HL-60 (cell line): Measurements from ENCODE around the gene EPB41L2.

Experiments
- DNase-seq, 2 experiments: peaks; one replicate each; pipeline ENCODE4 v3.0.0-alpha.2; 2010 to 2020; ENCODE audit warnings: low read depth in 1 of 2, low spot score in 1 of 2
- H3K27ac ChIP-seq: fragments of 250-450 bp; sonication (Bioruptor Pico); replicated peaks from 2 replicates; pipeline ENCODE4 v1.5.1; 2020; ENCODE audit warnings: mild to moderate bottlenecking, moderate library complexity
- H3K27me3 ChIP-seq: fragments of 250-450 bp; sonication (Bioruptor Pico); 2 replicates; pipeline ENCODE4 v1.5.1; 2021; ENCODE audit warnings: mild to moderate bottlenecking, moderate library complexity; ENCODE audit not compliant: insufficient read depth, poor library complexity, severe bottlenecking
- H3K4me3 ChIP-seq: replicated peaks from 2 replicates; pipeline ENCODE4 v1.5.1; 2011; ENCODE audit warnings: mild to moderate bottlenecking, control low read depth, low read length; ENCODE audit not compliant: insufficient read depth
- GABPA ChIP-seq: IDR thresholded peaks from 2 replicates; pipeline ENCODE4 v1.6.1; 2012; ENCODE audit warnings: low read depth
- POLR2AphosphoS5 ChIP-seq: IDR thresholded peaks from 2 replicates; pipeline ENCODE4 v1.6.1; 2012; ENCODE audit warnings: low read depth
- SPI1 ChIP-seq: IDR thresholded peaks from 2 replicates; pipeline ENCODE4 v1.6.1; 2012; ENCODE audit warnings: low read depth, mild to moderate bottlenecking, borderline replicate concordance
- TF ChIP-seq, protein P1 (sequence below): IDR thresholded peaks from 2 replicates; pipeline ENCODE4 v1.6.1; 2012; ENCODE audit warnings: low read depth; ENCODE audit not compliant: insufficient replicate concordance
- TF ChIP-seq, protein P2 (sequence below): IDR thresholded peaks from one replicate; pipeline ENCODE4 v1.5.1; 2011; ENCODE audit warnings: low read length, control low read depth, inconsistent platforms; ENCODE audit not compliant: insufficient read depth

Gene EPB41L2

DNA sequence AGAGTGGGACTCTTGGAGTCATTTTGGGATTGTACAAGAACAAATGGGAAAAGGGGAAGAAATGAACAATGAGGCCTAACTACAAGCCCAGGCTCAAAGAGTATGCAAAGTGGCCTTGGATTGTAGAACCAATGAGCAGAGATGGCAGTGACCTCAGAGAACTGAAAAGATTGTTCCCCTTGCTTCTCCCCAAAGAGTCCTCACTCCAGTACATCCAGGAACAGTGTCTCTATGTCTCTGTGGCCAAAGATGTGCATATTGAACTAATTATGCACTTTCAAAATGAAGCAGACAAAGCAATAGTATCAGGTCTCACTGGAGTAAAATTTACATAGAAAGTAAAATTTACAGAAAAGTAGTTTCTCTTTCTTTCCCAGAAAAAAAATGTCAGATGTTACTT lies 154.9 kb downstream of the EPB41L2 start:
- TF ChIP-seq, protein P1, sequence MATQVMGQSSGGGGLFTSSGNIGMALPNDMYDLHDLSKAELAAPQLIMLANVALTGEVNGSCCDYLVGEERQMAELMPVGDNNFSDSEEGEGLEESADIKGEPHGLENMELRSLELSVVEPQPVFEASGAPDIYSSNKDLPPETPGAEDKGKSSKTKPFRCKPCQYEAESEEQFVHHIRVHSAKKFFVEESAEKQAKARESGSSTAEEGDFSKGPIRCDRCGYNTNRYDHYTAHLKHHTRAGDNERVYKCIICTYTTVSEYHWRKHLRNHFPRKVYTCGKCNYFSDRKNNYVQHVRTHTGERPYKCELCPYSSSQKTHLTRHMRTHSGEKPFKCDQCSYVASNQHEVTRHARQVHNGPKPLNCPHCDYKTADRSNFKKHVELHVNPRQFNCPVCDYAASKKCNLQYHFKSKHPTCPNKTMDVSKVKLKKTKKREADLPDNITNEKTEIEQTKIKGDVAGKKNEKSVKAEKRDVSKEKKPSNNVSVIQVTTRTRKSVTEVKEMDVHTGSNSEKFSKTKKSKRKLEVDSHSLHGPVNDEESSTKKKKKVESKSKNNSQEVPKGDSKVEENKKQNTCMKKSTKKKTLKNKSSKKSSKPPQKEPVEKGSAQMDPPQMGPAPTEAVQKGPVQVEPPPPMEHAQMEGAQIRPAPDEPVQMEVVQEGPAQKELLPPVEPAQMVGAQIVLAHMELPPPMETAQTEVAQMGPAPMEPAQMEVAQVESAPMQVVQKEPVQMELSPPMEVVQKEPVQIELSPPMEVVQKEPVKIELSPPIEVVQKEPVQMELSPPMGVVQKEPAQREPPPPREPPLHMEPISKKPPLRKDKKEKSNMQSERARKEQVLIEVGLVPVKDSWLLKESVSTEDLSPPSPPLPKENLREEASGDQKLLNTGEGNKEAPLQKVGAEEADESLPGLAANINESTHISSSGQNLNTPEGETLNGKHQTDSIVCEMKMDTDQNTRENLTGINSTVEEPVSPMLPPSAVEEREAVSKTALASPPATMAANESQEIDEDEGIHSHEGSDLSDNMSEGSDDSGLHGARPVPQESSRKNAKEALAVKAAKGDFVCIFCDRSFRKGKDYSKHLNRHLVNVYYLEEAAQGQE = no peak
- TF ChIP-seq, protein P2, sequence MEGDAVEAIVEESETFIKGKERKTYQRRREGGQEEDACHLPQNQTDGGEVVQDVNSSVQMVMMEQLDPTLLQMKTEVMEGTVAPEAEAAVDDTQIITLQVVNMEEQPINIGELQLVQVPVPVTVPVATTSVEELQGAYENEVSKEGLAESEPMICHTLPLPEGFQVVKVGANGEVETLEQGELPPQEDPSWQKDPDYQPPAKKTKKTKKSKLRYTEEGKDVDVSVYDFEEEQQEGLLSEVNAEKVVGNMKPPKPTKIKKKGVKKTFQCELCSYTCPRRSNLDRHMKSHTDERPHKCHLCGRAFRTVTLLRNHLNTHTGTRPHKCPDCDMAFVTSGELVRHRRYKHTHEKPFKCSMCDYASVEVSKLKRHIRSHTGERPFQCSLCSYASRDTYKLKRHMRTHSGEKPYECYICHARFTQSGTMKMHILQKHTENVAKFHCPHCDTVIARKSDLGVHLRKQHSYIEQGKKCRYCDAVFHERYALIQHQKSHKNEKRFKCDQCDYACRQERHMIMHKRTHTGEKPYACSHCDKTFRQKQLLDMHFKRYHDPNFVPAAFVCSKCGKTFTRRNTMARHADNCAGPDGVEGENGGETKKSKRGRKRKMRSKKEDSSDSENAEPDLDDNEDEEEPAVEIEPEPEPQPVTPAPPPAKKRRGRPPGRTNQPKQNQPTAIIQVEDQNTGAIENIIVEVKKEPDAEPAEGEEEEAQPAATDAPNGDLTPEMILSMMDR = no peak
- TF ChIP-seq GABPA = no peak
- no peak for TF ChIP-seq SPI1
- TF ChIP-seq POLR2AphosphoS5 = no peak
- DNase-seq = no peak
- Histone ChIP-seq H3K4me3 (no peak overlapping the region), H3K27me3 (no peaks in the 10 kb centered on the region), H3K27ac (no peak overlapping the region)

GRCh38 chr6:130907687-130908086 lies 155.4 kb downstream of the EPB41L2 start:
- TF ChIP-seq GABPA = no peak
- TF ChIP-seq SPI1 = no peak
- TF ChIP-seq, protein P1 = no peak
- no peak for TF ChIP-seq POLR2AphosphoS5
- DNase-seq = no peak
- no peak overlapping the region for H3K27ac ChIP-seq

GRCh38 chr6:130906736-130907381 lies 156.2 kb downstream of the EPB41L2 start:
- DNase-seq = no peak
- no peak overlapping the region for H3K4me3 ChIP-seq
- H3K27me3 ChIP-seq = no peaks in the 10 kb centered on the region
- H3K27ac ChIP-seq = no peak overlapping the region
- TF ChIP-seq GABPA (no peak), POLR2AphosphoS5 (no peak), SPI1 (no peak)
- TF ChIP-seq, protein P2 = no peak
- TF ChIP-seq, protein P1 = no peak

More at GRCh38 chr6:130907687-130908086, 155.4 kb downstream of the EPB41L2 start:
- no peak overlapping the region for H3K4me3 ChIP-seq
- no peaks in the 10 kb centered on the region for H3K27me3 ChIP-seq
